CMK (cell line): Measurements from ENCODE around the gene OOSP4A.

Experiments used
- DNase-seq: peaks from one replicate; pipeline ENCODE4 v3.0.0-alpha.2; 2010; ENCODE audit warnings: low read depth

Gene OOSP4A

DNA sequence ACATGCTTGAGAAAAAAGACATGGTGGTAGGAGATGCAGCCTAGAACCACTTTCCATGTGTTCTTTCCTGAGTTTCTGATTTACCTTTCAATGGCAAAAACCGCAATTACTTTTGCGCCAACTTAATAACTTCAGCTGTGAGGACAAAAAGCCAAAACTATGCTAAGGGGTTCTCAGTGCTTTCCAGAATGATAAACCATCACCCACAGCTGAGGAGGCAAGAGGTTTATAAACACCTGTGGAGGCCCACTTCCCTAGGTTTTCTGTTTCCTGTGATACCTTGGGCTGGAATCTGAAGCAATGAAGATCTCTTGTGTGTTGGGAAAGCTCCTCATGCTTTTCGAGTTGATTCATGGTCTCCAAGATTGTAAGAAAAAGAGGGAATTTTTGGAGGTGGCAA, at the start of gene OOSP4A:
TSS of gene OOSP4A (plus strand) at position 301 of the 400 bp plus-strand sequence. CDS start at position 301, 0 bp downstream.
- no peak for DNase-seq

GRCh38 chr11:59918480-59918879, 45.4 kb upstream of the OOSP4A start:
- no peak for DNase-seq

DNA sequence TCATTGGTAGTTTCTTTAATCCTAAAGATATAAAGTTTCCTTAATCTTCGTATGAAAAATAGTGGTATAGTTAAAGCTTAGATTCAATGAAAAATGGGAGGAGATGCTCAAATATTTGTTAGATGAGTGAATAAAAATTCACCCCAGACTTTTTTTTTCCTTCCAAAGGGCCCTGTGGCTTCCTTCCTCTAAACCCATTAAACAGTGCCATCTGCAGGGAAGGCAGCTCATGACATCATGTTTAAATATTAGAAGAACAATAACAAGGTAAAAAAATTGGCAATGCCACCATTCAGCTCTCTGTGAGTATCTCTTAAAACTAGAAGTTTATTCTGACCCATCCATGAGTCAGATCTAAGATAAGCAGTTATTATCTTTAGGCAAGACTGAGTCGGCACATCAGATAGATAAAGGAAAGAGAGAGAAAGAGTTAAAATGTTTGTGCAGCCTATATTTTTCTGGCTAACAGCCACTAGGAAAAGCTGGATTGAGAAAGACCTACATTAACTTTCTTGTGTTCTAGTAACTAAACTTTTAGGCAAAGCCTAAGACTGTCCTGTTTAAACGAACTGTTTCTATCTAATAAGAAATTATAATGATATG, 44.7 kb upstream of the OOSP4A start:
- no peak for DNase-seq

DNA sequence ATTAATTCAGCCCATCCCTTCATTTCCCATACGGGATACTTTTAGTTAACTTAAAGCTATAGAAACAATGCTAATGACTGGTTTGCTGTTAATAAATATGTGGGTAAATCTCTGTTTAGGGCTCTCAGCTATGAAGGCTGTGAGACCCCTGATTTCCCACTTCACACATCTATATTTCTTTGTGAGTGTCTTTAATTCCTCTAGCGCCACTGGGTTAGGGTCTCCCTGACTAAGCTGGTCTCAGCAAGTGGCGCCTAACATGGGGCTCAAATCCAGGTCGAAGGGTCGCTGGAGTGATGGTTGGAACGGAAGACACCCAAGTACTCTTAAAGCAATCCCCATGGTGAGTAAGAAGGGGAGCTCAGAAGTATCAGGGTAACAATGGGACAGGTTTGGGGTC, 40.0 kb upstream of the OOSP4A start:
- DNase-seq = no peak

DNA sequence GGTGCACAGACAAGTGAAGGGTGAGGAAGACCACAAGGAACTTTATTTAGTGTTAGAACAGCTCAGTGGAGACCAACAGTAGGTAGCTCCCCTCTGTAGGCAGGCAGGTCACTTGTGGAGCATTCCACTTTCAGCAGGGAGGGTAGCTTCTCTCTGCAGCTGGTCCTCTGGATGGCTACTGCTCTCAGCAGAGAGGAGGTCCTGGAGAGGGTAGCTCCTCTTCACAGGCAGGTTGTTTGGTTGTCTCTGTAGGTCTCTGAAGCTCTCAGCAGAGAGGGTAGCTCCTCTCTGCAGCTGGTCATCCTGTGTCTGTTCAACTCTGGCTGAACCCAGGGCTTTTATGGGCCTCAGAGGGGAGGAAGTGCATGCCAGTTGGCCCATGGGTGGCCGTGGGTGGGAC, 32.1 kb upstream of the OOSP4A start:
- DNase-seq = no peak

- no peak for DNase-seq
Observed at GRCh38 chr11:59938132-59938531, 25.7 kb upstream of the OOSP4A start, which contains the start of gene OOSP1. TSS of gene OOSP1 (plus strand) at chr11:59938432. CDS start at chr11:59938455, 23 bp downstream.

- DNase-seq = no peak
Observed at GRCh38 chr11:59938718-59939117, 25.1 kb upstream of the OOSP4A start.

GRCh38 chr11:59939482-59939881, 24.4 kb upstream of the OOSP4A start:
- no peak for DNase-seq

DNA sequence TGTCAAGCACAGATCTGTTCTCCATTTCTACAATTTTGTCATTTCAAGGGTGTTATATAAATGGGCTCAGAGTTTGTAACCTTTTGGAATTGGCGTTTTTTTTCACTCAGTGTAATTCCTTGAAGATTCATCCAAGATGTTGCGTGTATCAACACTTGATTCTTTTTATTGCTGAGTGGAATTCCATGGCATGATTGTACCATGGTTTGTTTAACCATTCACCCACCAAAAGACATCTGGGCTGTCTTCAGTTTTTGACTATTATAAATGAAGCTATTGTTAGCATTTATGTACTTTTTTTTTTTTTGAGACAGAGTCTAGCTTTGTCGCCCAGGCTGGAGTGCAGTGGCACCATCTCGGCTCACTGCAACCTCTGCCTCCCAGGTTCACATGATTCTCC, 22.7 kb upstream of the OOSP4A start:
- no peak for DNase-seq

- no peak for DNase-seq
Observed at GRCh38 chr11:59943997-59944714, 19.7 kb upstream of the OOSP4A start.

- DNase-seq = no peak
Observed at GRCh38 chr11:59944720-59945119, 19.1 kb upstream of the OOSP4A start.

GRCh38 chr11:59953463-59954218, 10.2 kb upstream of the OOSP4A start:
- DNase-seq = no peak

GRCh38 chr11:59954219-59954847, 9.5 kb upstream of the OOSP4A start:
- no peak for DNase-seq

- no peak for DNase-seq
Observed at GRCh38 chr11:59957094-59957493, 6.7 kb upstream of the OOSP4A start.

DNA sequence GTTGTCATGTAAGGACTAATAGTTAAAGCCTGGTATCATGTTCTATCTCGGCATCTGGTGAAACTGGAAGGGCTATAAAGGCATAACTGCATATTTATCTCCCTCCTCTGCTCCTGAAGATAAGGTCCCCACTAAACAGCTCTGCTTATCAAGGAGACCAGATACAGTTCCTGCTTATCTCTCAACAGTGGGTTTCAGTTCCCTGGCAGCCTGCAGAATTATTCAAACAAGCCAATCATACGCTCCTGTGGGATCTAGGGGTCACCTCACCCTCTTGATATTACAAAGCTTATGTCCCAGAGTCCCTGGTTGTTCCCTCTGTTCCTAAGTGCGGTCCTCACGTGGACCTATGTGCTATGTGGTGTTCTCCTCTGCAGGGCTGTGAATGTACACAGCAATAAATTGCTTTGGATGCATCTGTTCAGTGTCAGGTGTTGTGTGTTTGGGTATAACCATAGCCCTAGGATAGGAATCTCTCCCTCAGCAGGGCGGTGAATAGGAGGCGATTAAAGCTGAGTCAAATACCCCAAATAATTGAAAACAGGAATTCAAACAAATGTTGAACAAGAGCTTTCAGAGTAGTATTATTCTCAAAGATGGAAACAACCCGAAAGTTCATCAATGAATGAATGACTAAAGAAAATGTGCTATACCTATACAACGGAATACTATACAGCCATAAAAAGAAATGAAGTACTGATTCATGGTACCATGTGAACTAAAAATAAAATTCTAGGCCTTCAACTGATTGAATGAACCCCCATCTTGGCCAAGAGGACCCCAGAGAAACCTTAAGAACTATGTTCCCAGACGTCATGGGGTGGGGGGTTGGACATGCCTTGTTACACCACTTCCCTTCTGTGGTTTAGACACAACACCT, 3.1 kb upstream of the OOSP4A start:
- DNase-seq = peak; percentile 97

DNA sequence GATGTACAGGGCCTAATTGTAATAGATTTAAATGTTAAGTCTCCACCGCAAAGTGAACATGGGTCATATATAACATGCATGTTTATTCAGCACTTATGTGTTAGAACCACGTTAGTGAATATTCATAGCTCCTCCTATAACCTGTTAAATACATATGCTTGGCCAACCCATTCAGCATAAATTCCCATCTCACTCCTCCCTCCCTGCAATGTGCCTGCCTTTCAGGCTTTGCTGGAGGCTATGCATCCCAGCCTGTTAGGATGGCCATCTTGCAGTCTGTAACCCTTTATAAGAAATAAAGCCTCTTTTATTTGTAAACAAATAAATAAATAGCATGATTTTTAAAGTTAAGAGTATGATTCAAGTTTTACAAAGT, 1.7 kb upstream of the OOSP4A start:
- DNase-seq = no peak

GRCh38 chr11:59965424-59965823, 1.6 kb downstream of the OOSP4A start:
- no peak for DNase-seq

GRCh38 chr11:59966201-59966600, 2.4 kb downstream of the OOSP4A start:
- no peak for DNase-seq

DNA sequence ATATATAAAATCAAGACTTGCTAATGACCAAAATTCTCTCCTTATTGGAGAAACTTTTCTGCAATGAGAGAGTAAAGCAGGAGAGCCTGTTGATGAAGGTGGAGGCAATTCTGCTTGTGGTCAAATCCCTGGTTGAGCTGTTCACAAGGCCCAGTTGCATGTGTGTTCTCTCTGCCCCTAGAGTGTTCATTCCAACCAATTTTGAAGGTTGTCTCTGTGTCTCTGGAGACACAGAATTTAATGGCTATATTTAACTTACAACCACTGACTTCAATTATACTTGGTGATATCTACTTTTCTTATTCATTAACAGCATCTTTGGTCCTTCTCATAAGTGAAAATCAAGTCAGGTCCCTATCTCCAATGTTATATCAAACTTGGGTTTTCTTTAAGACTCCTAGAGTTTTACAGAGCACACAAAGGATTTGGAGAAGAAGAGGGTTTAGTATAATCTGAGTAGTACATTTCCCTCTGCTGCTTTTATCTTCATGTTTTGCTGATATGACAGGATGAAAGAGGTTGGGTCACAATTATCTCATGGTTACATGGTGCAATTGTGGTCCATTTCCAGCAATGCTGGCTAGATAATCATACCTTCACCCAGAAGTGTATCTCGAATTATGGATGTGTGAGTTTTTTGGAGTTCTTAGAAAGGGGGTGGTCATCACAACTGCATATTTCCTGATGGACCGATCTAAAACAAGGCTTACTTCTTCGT, 4.0 kb downstream of the OOSP4A start:
- DNase-seq = no peak

DNA sequence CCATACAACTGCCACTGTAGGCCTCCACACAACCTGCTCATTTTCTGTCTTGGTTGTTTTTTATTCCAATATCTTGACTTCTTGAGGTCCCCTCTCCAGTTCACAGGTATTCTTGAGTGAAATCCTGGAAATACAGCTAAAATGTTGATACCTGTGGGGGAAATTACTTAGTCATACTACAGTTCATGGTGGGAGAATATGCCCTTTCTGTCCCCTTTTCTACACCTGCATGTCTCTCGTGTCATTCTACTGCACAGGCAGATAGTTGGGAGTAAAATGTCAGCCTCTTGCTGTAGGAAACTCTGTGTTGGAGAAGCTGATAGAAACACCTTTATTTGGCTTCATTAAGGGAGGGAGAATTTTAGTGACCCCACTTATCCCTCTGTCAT, 4.6 kb downstream of the OOSP4A start:
- no peak for DNase-seq

DNA sequence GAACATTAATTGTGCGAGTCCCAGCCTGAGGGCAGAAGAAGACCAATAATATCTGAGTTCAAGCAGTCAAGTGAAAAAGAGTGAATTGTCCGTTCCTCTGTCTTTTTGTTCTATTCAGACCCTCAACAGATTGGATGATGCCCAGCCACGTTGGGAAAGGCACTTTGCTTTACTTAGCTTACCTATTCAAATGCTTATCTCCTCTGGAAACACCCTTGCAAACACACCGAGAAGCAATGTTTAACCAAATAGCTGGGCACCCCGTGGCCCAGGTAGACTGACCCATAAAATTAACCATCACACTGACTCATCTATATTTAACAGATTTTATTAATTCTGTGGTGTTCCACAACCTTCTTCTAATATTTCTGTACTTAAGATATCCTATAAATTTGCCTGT, 9.3 kb downstream of the OOSP4A start:
- DNase-seq = no peak
